SU-DHL-6 (cell line): ENCODE measurements around the gene PLAC1.

Experiments
- CTCF ChIP-seq: fragments of 200-600 bp; sonication (generic); IDR thresholded peaks from one replicate; pipeline ENCODE4 v1.5.1; 2017; ENCODE audit warnings: antibody characterized with exemption, mild to moderate bottlenecking, low read length, moderate library complexity; ENCODE audit not compliant: insufficient read depth, poor library complexity, severe bottlenecking
- EZH2phosphoT487 ChIP-seq: fragments of 200-600 bp; sonication (generic), shearing (Covaris generic); conservative IDR thresholded peaks from 2 replicates; pipeline ENCODE4 v1.6.1; 2018; ENCODE audit warnings: mild to moderate bottlenecking, antibody characterized with exemption, low read length, moderate library complexity, mixed read lengths

- TF ChIP-seq EZH2phosphoT487 (no peak), CTCF (no peak)
Measured at GRCh38 chrX:134695999-134696398, 37.7 kb upstream of the PLAC1 start.
